H9 (cell line): Measurements from ENCODE around the gene MSI2. TPM values are rescaled to one million over a fixed set of nuclear protein-coding genes. Genes with fewer than 3 reads are reported as not detected.

Experiments
- DNase-seq: peaks from one replicate; pipeline ENCODE4 v3.0.0-alpha.2; 2017
- H2AFZ ChIP-seq: one replicate; pipeline ENCODE4 v1.6.1; 2013; ENCODE audit warnings: mild to moderate bottlenecking, low read length, control low read depth, moderate library complexity
- H2AK5ac ChIP-seq: 2 replicates; pipeline ENCODE4 v1.6.1; 2013; ENCODE audit warnings: low read length, control low read depth, mixed read lengths; ENCODE audit not compliant: insufficient read length
- H2BK120ac ChIP-seq: one replicate; pipeline ENCODE4 v1.6.1; 2013; ENCODE audit warnings: low read depth, mild to moderate bottlenecking, low read length, control low read depth, inconsistent platforms; ENCODE audit not compliant: poor library complexity, severe bottlenecking
- H2BK12ac ChIP-seq: 2 replicates; pipeline ENCODE4 v1.6.1; 2013; ENCODE audit warnings: low read length, control low read depth, mixed read lengths, low read depth; ENCODE audit not compliant: insufficient read length
- H2BK15ac ChIP-seq: 2 replicates; pipeline ENCODE4 v1.6.1; 2013; ENCODE audit warnings: low read depth, low read length, control low read depth
- H2BK20ac ChIP-seq: one replicate; pipeline ENCODE4 v1.6.1; 2013; ENCODE audit warnings: low read depth, mild to moderate bottlenecking, low read length, control low read depth, inconsistent platforms; ENCODE audit not compliant: poor library complexity, severe bottlenecking
- H2BK5ac ChIP-seq: 2 replicates; pipeline ENCODE4 v1.6.1; 2013; ENCODE audit warnings: low read length, control low read depth, mixed read lengths; ENCODE audit not compliant: insufficient read length
- H3K14ac ChIP-seq: 2 replicates; pipeline ENCODE4 v1.6.1; 2013; ENCODE audit warnings: low read length, control low read depth; ENCODE audit not compliant: insufficient read depth
- H3K18ac ChIP-seq: 2 replicates; pipeline ENCODE4 v1.6.1; 2013; ENCODE audit warnings: low read depth, mild to moderate bottlenecking, mixed read lengths, low read length, control low read depth; ENCODE audit not compliant: insufficient read length
- H3K23ac ChIP-seq: 2 replicates; pipeline ENCODE4 v1.6.1; 2013; ENCODE audit warnings: low read length, control low read depth, mixed read lengths, low read depth; ENCODE audit not compliant: insufficient read length
- H3K23me2 ChIP-seq: 2 replicates; pipeline ENCODE4 v1.6.1; 2013; ENCODE audit warnings: low read depth, mild to moderate bottlenecking, mixed read lengths, low read length, control low read depth; ENCODE audit not compliant: insufficient read length, poor library complexity, severe bottlenecking
- H3K27ac ChIP-seq: 2 replicates; pipeline ENCODE4 v1.5.1; 2013; ENCODE audit warnings: low read length, control low read depth, mixed read lengths, low read depth; ENCODE audit not compliant: insufficient read length
- H3K27me3 ChIP-seq: 2 replicates; pipeline ENCODE4 v1.6.1; 2013; ENCODE audit warnings: low read length, control low read depth, inconsistent platforms; ENCODE audit not compliant: insufficient read depth
- H3K4ac ChIP-seq: 2 replicates; pipeline ENCODE4 v1.6.1; 2013; ENCODE audit warnings: low read depth, mild to moderate bottlenecking, control low read depth, inconsistent platforms, low read length, moderate library complexity
- H3K4me1 ChIP-seq: 2 replicates; pipeline ENCODE4 v1.6.1; 2013; ENCODE audit warnings: low read length, control low read depth, inconsistent platforms; ENCODE audit not compliant: insufficient read depth
- H3K4me2 ChIP-seq: 2 replicates; pipeline ENCODE4 v1.6.1; 2013; ENCODE audit warnings: low read length, control low read depth, mixed read lengths; ENCODE audit not compliant: insufficient read length, insufficient read depth
- H3K56ac ChIP-seq: 2 replicates; pipeline ENCODE4 v1.6.1; 2013; ENCODE audit warnings: low read depth, mild to moderate bottlenecking, mixed read lengths, low read length, control low read depth; ENCODE audit not compliant: insufficient read length
- H3K79me1 ChIP-seq: 2 replicates; pipeline ENCODE4 v1.6.1; 2013; ENCODE audit warnings: low read depth, mild to moderate bottlenecking, moderate library complexity, low read length, control low read depth, inconsistent platforms; ENCODE audit not compliant: insufficient read depth, poor library complexity, severe bottlenecking
- H3K79me2 ChIP-seq: 2 replicates; pipeline ENCODE4 v1.6.1; 2013; ENCODE audit warnings: low read length, control low read depth, inconsistent platforms; ENCODE audit not compliant: insufficient read depth
- H3K9ac ChIP-seq: 2 replicates; pipeline ENCODE4 v1.6.1; 2013; ENCODE audit warnings: low read length, control low read depth, mixed read lengths; ENCODE audit not compliant: insufficient read length; ENCODE audit errors: extremely low read depth
- H3K9me3 ChIP-seq: one replicate; pipeline ENCODE4 v1.6.1; 2013; ENCODE audit warnings: low read depth, low read length, inconsistent platforms; ENCODE audit not compliant: control insufficient read depth
- H3T11ph ChIP-seq: one replicate; pipeline ENCODE4 v1.6.1; 2013; ENCODE audit warnings: mild to moderate bottlenecking, low read length, control low read depth, inconsistent platforms
- H4K20me1 ChIP-seq: one replicate; pipeline ENCODE4 v1.6.1; 2013; ENCODE audit not compliant: control insufficient read depth, insufficient read length, insufficient read depth
- H4K5ac ChIP-seq: 2 replicates; pipeline ENCODE4 v1.6.1; 2013; ENCODE audit warnings: low read depth, mild to moderate bottlenecking, mixed read lengths, low read length, control low read depth; ENCODE audit not compliant: insufficient read length
- H4K8ac ChIP-seq: replicated peaks from 2 replicates; pipeline ENCODE4 v1.6.1; 2013; ENCODE audit warnings: low read length, control low read depth, mixed read lengths, low read depth; ENCODE audit not compliant: insufficient read length
- H4K91ac ChIP-seq: 2 replicates; pipeline ENCODE4 v1.6.1; 2013; ENCODE audit warnings: low read depth, mild to moderate bottlenecking, moderate library complexity, mixed read lengths, low read length, control low read depth; ENCODE audit not compliant: insufficient read length
- H3K27ac Mint-ChIP-seq, 3 experiments: 2 replicates in 2 of 3; 3 replicates in 1 of 3; pipeline ENCODE4 v1.8.0; 2020 to 2021; ENCODE audit warnings: mixed read lengths in 3 of 3, mild to moderate bottlenecking in 1 of 3, moderate library complexity in 1 of 3
- H3K27me3 Mint-ChIP-seq: 2 replicates; pipeline ENCODE4 v1.8.0; 2021; ENCODE audit warnings: low read depth, mild to moderate bottlenecking, moderate library complexity, mixed read lengths
- H3K36me3 Mint-ChIP-seq, 3 experiments: 2 replicates in 2 of 3; 3 replicates in 1 of 3; pipeline ENCODE4 v1.8.0; 2020 to 2021; ENCODE audit warnings: low read depth in 3 of 3, mixed read lengths in 3 of 3; ENCODE audit not compliant: insufficient read depth in 1 of 3
- H3K4me1 Mint-ChIP-seq, 2 experiments: 2 replicates each; pipeline ENCODE4 v1.8.0; 2020; ENCODE audit warnings: mixed read lengths in 2 of 2
- H3K4me3 Mint-ChIP-seq, 2 experiments: 2 replicates in 1 of 2; 3 replicates in 1 of 2; pipeline ENCODE4 v1.8.0; 2020 to 2021; ENCODE audit warnings: mild to moderate bottlenecking in 2 of 2, mixed read lengths in 2 of 2, moderate library complexity in 1 of 2
- H3K9me3 Mint-ChIP-seq, 2 experiments: 2 replicates in 1 of 2; 3 replicates in 1 of 2; pipeline ENCODE4 v1.8.0; 2020; ENCODE audit warnings: mild to moderate bottlenecking in 2 of 2, mixed read lengths in 2 of 2, moderate library complexity in 1 of 2
- WGBS: extraction: QIAGEN DNeasy Blood & Tissue Kit; methylation state at CpG from one replicate; pipeline ENCODE4 v1.1.7; 2013; ENCODE audit warnings: missing lambda C conversion rate, low lambda C conversion rate, mixed read lengths; ENCODE audit not compliant: insufficient read length; ENCODE audit errors: extremely low coverage; 5-methylcytosine and 5-hydroxymethylcytosine counted together
- total RNA-seq: library from RNA; stranded (reverse); gene quantifications from 2 replicates; pipeline ENCODE4 v1.2.1, GENCODE V29; 2021
- TF ChIP-seq, protein P1 (sequence below): fragments of 200-600 bp; sonication (generic); conservative IDR thresholded peaks from 3 replicates; pipeline ENCODE4 v1.8.0; 2021; ENCODE audit warnings: antibody characterized with exemption, mild to moderate bottlenecking

The MSI2 gene
- total RNA-seq, 1 experiment from 2014 or later: 98.5 TPM

DNA sequence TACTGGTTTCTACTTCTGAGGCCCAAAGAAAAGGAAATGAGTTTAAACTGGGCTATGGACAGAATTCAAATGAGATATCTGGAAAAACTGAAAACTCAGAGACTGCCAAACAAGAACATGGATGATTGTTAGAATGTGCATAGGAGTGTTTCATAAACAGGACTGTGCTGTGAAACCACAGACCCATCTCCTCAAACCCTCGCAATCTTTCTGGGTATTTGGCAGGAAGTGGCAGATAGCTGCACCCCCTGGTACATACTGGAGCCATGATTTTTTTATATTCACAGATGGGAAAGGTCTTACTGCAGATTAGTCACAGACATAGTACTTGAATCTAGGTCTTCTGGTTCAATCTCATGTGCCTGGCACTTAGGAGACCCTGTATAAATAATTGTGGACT is 343.8 kb downstream of the MSI2 start:
- H2BK12ac ChIP-seq: no peak overlapping the region
- no peaks in the 10 kb centered on the region for H3K79me1 ChIP-seq
- Mint-ChIP-seq H3K36me3 (peaks cover 3 to 12% (median 5%) of the 10 kb centered on the region in 3 experiments; a peak in 3 of 7 replicates), H3K4me1 (peaks cover 35 to 36% of the 10 kb centered on the region in 2 experiments), H3K4me3 (no peak overlapping the region), H3K27ac (no peak overlapping the region), H3K9me3 (peaks cover 0 to 7% of the 10 kb centered on the region in 2 experiments; a peak in 1 of 5 replicates), H3K27me3 (no peaks in the 10 kb centered on the region; the same call in 1 of the 2 replicates)
- no peak overlapping the region for H3K23ac ChIP-seq
- H3K4me1 ChIP-seq: no peaks in the 10 kb centered on the region
- no peak overlapping the region for H4K8ac ChIP-seq
- H4K91ac ChIP-seq: no peak overlapping the region
- no peak overlapping the region for H2AFZ ChIP-seq
- H2AK5ac ChIP-seq: no peak overlapping the region
- H3K9me3 ChIP-seq: no peaks in the 10 kb centered on the region
- no peak overlapping the region for H2BK120ac ChIP-seq
- no peak overlapping the region for H3K4me2 ChIP-seq
- no peaks in the 10 kb centered on the region for H3K27me3 ChIP-seq
- H3K79me2 ChIP-seq: no peaks in the 10 kb centered on the region
- no peak overlapping the region for H2BK15ac ChIP-seq
- H3K56ac ChIP-seq: no peak overlapping the region
- H4K20me1 ChIP-seq: no peaks in the 10 kb centered on the region
- no peak overlapping the region for H2BK5ac ChIP-seq
- no peak for DNase-seq
- WGBS: no CpG with 5 or more reads among the region's 1 CpG
- no peak overlapping the region for H3K18ac ChIP-seq
- TF ChIP-seq, protein P1, sequence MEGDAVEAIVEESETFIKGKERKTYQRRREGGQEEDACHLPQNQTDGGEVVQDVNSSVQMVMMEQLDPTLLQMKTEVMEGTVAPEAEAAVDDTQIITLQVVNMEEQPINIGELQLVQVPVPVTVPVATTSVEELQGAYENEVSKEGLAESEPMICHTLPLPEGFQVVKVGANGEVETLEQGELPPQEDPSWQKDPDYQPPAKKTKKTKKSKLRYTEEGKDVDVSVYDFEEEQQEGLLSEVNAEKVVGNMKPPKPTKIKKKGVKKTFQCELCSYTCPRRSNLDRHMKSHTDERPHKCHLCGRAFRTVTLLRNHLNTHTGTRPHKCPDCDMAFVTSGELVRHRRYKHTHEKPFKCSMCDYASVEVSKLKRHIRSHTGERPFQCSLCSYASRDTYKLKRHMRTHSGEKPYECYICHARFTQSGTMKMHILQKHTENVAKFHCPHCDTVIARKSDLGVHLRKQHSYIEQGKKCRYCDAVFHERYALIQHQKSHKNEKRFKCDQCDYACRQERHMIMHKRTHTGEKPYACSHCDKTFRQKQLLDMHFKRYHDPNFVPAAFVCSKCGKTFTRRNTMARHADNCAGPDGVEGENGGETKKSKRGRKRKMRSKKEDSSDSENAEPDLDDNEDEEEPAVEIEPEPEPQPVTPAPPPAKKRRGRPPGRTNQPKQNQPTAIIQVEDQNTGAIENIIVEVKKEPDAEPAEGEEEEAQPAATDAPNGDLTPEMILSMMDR: no peak
- no peak overlapping the region for H2BK20ac ChIP-seq
- no peak overlapping the region for H3K14ac ChIP-seq
- no peak overlapping the region for H3T11ph ChIP-seq
- no peak overlapping the region for H4K5ac ChIP-seq
- no peaks in the 10 kb centered on the region for H3K23me2 ChIP-seq
- no peak overlapping the region for H3K9ac ChIP-seq
- no peak overlapping the region for H3K27ac ChIP-seq
- H3K4ac ChIP-seq: no peak overlapping the region
